Muscle of leg (tissue), 11 donors: ENCODE measurements around the gene DNAJC4. TPM values are rescaled to one million over a fixed set of nuclear protein-coding genes. Genes with fewer than 3 reads are reported as not detected.

ENCODE experiments used
- DNase-seq: peaks from one replicate; pipeline ENCODE4 v3.0.0; 2013
- H3K27ac ChIP-seq: one replicate; pipeline ENCODE4 v1.5.1; 2013; ENCODE audit warnings: mild to moderate bottlenecking, low read length, control low read depth
- H3K27me3 ChIP-seq: one replicate; pipeline ENCODE4 v1.6.1; 2013; ENCODE audit warnings: low read length; ENCODE audit not compliant: control insufficient read depth, insufficient read depth
- H3K36me3 ChIP-seq: one replicate; pipeline ENCODE4 v1.6.1; 2013; ENCODE audit warnings: low read length; ENCODE audit not compliant: control insufficient read depth, insufficient read depth
- H3K4me1 ChIP-seq: one replicate; pipeline ENCODE4 v1.6.1; 2013; ENCODE audit warnings: low read length; ENCODE audit not compliant: control insufficient read depth, insufficient read depth
- H3K4me3 ChIP-seq: one replicate; pipeline ENCODE4 v1.5.1; 2013; ENCODE audit warnings: low read length, control low read depth
- H3K9me3 ChIP-seq: replicated peaks from 2 replicates; pipeline ENCODE4 v1.6.1; 2013; ENCODE audit warnings: low read depth, low read length; ENCODE audit not compliant: control insufficient read depth
- WGBS: methylation state at CpG from one replicate; pipeline ENCODE4 v1.1.5; 2013; ENCODE audit warnings: missing lambda C conversion rate; ENCODE audit not compliant: insufficient coverage; 5-methylcytosine and 5-hydroxymethylcytosine counted together
- polyA plus RNA-seq, 8 donors: library from polyadenylated mRNA; unstranded; fragments of 120-200 nt; gene quantifications; one replicate each; pipeline versions ENCODE4 v1.2.1 to v1.2.3, GENCODE V29; 2013; ENCODE audit warnings: inconsistent platforms in 1 of 8, low replicate concordance in 1 of 8; ENCODE audit not compliant: insufficient read length in 8 of 8, insufficient read depth in 1 of 8
- total RNA-seq: library from RNA; stranded (reverse); fragments of 120-200 nt; gene quantifications from one replicate; pipeline ENCODE4 v1.2.4, GENCODE V29; 2013

DNAJC4 gene
- total and polyA plus RNA-seq, 9 donors, result 13.6 to 75.1 (median 52.9) TPM

DNA sequence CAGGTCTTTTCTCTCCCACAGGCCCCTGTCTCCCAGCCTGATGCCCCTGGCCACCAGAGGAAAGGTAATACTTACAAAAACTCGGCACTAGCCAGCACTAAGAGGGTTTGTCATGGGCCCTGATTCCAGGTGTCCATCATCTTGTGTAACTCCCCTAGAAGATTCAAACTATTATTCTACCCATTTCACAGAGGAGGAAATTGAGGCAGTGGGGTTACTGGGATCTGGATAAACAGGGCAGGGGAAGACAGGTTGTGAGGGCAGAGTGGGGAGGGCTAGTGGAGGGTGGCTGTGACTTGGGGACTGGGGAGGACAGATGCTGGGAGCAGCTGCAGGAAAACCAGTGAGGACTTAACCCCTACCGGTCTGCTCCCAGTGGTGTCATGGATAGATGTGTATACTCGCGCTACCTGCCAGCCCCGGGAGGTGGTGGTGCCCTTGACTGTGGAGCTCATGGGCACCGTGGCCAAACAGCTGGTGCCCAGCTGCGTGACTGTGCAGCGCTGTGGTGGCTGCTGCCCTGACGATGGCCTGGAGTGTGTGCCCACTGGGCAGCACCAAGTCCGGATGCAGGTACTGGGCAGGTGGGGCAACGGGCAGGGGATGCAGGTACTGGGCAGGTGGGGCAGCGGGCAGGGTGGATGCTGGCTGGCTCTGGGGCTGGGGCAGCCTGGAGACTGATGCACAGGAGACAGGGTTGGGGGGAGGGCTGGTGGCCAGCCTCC, 5.3 kb downstream of the DNAJC4 start:
- H3K27ac ChIP-seq, result peak overlapping the region; percentile 55
- no peaks in the 10 kb centered on the region for H3K9me3 ChIP-seq
- no peaks in the 10 kb centered on the region for H3K27me3 ChIP-seq
- H3K4me3 ChIP-seq, result peak overlapping the region; percentile 53
- peaks cover 29% of the 10 kb centered on the region for H3K36me3 ChIP-seq
- H3K4me1 ChIP-seq, result peaks cover 58% of the 10 kb centered on the region
- 88% methylated on average over 11 of the region's 12 CpGs for WGBS
- DNase-seq, result peak; percentile 32

DNA sequence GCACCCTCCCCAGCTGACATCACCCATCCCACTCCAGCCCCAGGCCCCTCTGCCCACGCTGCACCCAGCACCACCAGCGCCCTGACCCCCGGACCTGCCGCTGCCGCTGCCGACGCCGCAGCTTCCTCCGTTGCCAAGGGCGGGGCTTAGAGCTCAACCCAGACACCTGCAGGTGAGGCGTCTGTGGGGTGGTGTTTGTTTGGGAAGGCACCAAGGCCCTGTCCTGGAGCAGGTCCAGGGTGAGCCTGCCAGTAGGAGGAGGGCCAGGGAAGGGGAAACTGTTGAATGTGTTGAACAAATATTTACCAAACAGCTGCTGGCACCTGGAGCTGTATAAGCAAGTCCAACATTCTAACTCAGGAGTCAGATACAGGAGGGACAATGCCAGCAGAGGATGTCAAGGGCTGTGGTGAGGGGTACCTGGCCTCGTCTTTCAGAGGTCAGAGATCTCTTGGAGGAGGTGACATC, 7.2 kb downstream of the DNAJC4 start:
- no peak overlapping the region for H3K27ac ChIP-seq
- no peak overlapping the region for H3K4me3 ChIP-seq
- H3K36me3 ChIP-seq, result peaks cover 30% of the 10 kb centered on the region
- WGBS, result 80% methylated on average over 5 of the region's 12 CpGs
- no peaks in the 10 kb centered on the region for H3K9me3 ChIP-seq
- H3K4me1 ChIP-seq, result peaks cover 52% of the 10 kb centered on the region
- no peaks in the 10 kb centered on the region for H3K27me3 ChIP-seq
- peak; percentile 21 for DNase-seq

DNA sequence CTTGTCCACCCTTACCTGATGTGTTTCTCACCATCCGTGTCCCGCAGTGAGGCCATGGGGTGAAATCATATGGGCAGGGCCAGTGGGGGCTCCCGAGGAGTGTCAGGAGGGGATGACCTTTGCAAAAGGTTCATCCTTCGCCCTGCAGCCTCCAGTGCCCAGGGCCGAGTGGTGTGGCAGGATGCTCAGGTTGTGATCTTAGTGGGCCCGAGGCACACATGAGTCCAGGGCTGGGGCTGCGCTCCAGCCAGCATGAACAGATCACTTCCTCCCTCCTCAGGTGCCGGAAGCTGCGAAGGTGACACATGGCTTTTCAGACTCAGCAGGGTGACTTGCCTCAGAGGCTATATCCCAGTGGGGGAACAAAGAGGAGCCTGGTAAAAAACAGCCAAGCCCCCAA, 7.7 kb downstream of the DNAJC4 start:
- Histone ChIP-seq H3K27me3 (no peaks in the 10 kb centered on the region), H3K27ac (no peak overlapping the region), H3K4me3 (no peak overlapping the region), H3K4me1 (peaks cover 55% of the 10 kb centered on the region), H3K9me3 (no peaks in the 10 kb centered on the region), H3K36me3 (peaks cover 34% of the 10 kb centered on the region)
- 93% methylated on average over 8 of the region's 9 CpGs for WGBS
- DNase-seq, result peak; percentile 21

DNA sequence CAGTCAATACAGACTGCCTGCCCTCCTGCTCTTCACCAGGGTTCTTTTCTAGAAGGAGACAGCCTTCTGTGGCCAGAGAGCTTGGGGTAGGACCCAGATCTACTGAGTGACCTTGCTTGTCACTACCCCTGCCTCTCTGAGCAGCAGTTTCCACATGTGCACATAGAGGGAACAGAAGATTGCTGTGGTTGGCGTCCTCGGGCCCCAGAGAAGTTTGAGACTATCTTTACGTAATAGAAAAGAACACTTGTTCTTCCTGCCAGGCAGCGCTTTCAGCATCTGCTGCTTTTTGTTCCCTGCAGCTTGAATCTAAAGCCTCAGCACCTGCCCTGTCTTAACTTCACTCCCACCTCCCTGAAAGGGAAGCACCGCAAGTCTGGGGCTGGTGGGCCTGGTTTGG, 8.7 kb downstream of the DNAJC4 start:
- DNase-seq, result no peak
- H3K27ac ChIP-seq, result peak overlapping the region; percentile 62
- WGBS, result 85% methylated on average over 3 of the region's 5 CpGs

DNA sequence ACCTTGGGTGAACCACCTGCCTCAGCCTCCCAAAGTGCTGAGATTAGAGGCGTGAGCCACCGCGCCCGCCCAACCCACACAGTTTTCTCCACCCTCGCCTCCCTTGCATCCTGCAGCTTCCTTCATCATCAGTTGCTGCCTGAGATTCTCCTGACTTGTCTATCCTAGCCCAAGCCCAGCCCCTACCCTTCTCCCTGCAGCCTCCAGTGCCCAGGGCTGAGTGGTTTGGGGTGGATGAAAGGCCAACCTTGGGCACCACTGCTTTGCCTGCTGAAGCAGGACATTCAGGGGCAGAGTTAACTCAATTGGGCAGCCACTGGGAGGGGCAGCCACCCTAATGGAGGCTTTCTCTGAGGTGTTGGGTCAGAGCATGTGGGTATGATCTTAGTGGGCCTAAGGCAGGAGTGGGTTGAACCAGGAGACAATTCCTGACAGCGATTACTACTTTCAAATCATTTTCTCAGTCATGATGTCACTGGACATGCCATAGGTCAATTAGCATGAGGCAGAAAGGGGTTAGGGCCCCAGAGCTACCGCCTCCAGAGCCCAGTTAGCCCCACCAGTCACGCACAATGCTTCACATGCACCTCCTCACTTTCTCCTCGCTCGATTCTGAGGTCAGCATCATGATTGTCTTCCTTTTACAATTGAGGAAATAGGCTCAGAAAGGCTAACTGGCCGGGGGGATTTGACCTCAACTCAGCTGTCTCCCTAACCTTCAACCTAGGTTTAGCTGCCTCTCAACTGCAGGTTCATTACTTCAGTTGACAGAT, 9.5 kb downstream of the DNAJC4 start:
- 85% methylated on average over 8 of the region's 11 CpGs for WGBS
- Histone ChIP-seq H3K36me3 (peaks cover 49% of the 10 kb centered on the region), H3K4me3 (peak overlapping the region; percentile 86), H3K27ac (peak overlapping the region; percentile 100), H3K9me3 (no peaks in the 10 kb centered on the region), H3K27me3 (no peaks in the 10 kb centered on the region), H3K4me1 (peaks cover 63% of the 10 kb centered on the region)
- peak; percentile 74 for DNase-seq

More for the DNA sequence above, 8.7 kb downstream of the DNAJC4 start:
- peaks cover 56% of the 10 kb centered on the region for H3K4me1 ChIP-seq
- H3K27me3 ChIP-seq, result no peaks in the 10 kb centered on the region
- H3K36me3 ChIP-seq, result peaks cover 43% of the 10 kb centered on the region
- no peaks in the 10 kb centered on the region for H3K9me3 ChIP-seq
- H3K4me3 ChIP-seq, result no peak overlapping the region

DNA sequence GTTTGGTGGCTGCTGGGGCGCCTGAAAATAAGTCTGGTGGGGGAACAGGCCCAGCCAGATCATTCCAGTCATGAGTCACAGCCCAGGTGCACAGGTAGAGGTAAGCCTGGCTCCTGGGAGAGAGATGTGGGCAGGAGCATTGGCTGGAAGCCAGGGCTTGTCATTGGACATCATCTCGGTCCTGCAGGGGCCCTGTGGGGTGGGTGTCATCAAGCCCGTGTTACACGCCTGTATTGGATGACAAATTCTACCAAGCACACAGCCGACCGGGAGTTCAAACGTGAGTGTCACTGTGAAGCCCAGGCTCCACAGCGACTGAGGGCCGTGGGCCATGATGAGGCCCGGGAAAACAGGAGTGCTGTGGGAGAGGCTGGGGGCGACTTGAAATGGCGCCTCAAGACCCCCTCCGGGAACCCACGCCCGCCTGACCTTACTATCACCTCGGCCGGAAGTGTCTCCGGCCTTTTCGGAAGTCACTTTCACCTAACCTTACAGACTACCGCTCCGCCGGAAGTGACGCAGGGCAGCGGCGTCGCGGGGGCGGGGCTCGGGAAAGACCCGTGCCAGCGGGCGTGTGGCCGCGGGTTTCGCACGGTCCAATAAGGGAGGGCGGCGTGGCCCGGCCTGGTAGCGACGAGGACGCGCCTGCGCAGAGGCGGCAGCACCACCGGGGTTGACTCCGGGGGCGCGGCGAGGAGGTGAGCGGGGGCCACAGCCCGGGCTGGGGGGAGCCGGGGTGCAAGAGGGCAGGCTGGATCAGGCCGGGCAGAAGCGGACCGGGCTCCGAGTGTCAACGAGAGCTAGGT, 10.3 kb downstream of the DNAJC4 start, which contains the start of gene FKBP2:
Gene FKBP2 (plus strand): TSS at position 661 of the 806 bp plus-strand sequence. CDS start 1,293 bp downstream, outside the sequence.
- peaks cover 53% of the 10 kb centered on the region for H3K36me3 ChIP-seq
- H3K9me3 ChIP-seq, result no peaks in the 10 kb centered on the region
- under 1% methylated on average over 55 of the region's 58 CpGs for WGBS
- no peaks in the 10 kb centered on the region for H3K27me3 ChIP-seq
- H3K27ac ChIP-seq, result peak within 1 kb of the TSS; percentile 100
- H3K4me1 ChIP-seq, result peaks cover 64% of the 10 kb centered on the region
- DNase-seq, result peak; percentile 99
- H3K4me3 ChIP-seq, result peak within 1 kb of the TSS; percentile 86

DNA sequence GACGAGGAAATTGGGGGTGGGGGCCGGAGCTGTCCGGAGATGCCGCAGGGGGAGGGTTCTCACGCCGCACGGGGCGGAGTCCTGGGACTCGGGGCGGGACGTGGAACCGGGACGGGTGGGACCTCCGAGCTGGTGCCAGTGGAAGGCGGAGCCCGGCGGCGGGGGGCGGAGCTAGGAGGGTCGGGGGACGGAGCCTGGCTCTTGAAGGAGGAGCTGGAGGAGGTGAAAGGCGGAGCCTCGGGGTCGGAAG, 10.8 kb downstream of the DNAJC4 start:
- peak overlapping the region; percentile 86 for H3K4me3 ChIP-seq
- peak overlapping the region; percentile 100 for H3K27ac ChIP-seq
- peaks cover 49% of the 10 kb centered on the region for H3K36me3 ChIP-seq
- DNase-seq, result peak; percentile 99
- WGBS, result 2% methylated on average over 18 of the region's 24 CpGs
- H3K27me3 ChIP-seq, result no peaks in the 10 kb centered on the region
- H3K9me3 ChIP-seq, result no peaks in the 10 kb centered on the region
- peaks cover 65% of the 10 kb centered on the region for H3K4me1 ChIP-seq

DNA sequence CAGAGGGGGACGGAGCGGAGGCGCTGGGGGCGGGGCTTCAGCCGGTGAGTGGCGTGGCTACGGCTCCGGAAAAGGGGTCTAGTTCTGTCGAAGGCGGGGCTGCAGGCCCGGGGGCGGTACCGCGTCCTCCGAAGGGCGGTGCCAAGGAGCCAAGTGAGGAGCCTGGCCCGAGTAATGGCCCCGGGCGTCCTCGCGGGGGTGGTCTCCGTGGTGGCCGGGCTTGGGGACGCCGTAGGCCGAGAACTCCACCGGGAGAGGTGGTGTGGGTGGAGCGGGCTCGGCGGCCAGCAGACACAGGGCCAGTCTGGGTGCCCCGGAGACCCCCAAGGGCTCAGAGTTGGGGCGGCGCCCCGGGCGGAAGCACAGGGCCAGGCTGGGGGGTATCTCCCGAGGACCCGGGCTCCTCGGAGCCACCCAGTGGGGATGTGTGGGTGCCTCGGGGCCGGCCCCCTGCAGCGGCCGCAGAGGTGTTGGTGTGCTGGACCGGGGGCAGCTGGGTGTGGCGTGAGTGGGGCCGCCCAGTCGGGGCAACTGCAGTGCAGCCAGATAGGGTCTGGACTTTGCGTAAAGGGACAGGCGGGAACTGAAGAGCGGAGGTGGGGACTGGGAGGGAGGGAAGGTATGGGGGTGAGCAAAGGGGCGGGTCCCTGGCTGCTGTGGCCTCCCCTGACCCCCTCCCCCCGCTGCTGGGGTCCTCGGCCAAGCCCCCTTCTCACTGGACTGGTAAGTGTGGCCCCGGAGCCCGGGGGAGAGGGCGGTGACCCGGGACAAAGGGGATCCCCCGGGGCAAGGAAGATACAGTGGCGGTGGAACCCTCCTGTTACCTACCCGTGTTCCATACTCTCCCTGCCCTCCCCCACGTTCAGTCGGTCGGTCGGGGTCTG, 11.4 kb downstream of the DNAJC4 start:
- H3K27ac ChIP-seq, result peak overlapping the region; percentile 100
- under 1% methylated on average over 53 of the region's 63 CpGs for WGBS
- no peaks in the 10 kb centered on the region for H3K9me3 ChIP-seq
- DNase-seq, result peak; percentile 80
- H3K36me3 ChIP-seq, result peaks cover 47% of the 10 kb centered on the region
- peak overlapping the region; percentile 86 for H3K4me3 ChIP-seq
- H3K4me1 ChIP-seq, result peaks cover 65% of the 10 kb centered on the region
- H3K27me3 ChIP-seq, result no peaks in the 10 kb centered on the region

DNA sequence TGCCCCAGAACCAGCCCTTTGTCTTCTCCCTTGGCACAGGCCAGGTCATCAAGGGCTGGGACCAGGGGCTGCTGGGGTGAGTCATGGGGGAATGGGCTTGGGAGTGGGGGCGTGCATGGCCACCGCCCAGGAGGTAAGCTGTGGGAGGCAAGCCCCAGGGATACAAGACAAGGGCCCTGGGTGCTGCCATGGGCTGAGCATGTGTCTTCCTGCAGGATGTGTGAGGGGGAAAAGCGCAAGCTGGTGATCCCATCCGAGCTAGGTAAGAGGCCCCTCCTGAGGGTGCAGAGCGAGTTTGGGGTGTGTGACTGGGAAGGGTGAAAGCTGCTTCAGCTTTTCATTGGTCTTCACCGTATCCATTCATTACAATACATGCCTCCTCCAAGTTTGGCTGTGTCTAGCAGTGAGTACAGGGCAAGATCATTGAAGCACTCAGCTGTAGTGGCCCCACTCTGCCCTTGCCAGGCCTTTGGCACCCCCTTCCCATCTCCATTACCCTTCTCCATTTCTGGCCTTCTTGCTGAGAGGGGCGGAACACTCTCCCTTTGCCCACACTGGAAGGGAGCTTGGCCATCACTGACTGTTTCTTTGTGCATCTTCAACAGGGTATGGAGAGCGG, 13.0 kb downstream of the DNAJC4 start:
- Histone ChIP-seq H3K4me3 (no peak overlapping the region), H3K4me1 (peaks cover 70% of the 10 kb centered on the region), H3K27me3 (no peaks in the 10 kb centered on the region), H3K9me3 (no peaks in the 10 kb centered on the region), H3K36me3 (peaks cover 35% of the 10 kb centered on the region), H3K27ac (no peak overlapping the region)
- no peak for DNase-seq
- 89% methylated on average over 4 of the region's 8 CpGs for WGBS
